IMR-90 (cell line): ENCODE data around the gene RBKS. TPM values are rescaled to one million over a fixed set of nuclear protein-coding genes. Genes with fewer than 3 reads are reported as not detected.

Source experiments
- ATAC-seq: fragments of 200-7000 bp; cut with Tn5 transposase; 2 replicates; pipeline ENCODE4 v1.9.1; 2020; ENCODE audit warnings: low read depth, mild to moderate bottlenecking, moderate library complexity
- BruUV-seq: library from RNA; stranded (reverse); fragments of 400-500 nt; replicated peaks from 2 replicates; lab custom pipeline; 2021; lab: Mats Ljungman, UMichigan
- CTCF ChIA-PET: fragments of 300-600 bp; formaldehyde crosslinking; extraction: SDS; loops from one replicate; lab custom pipeline; 2021; ENCODE audit warnings: antibody characterized with exemption; lab: Yijun Ruan, JAX
- POLR2A ChIA-PET: fragments of 300-600 bp; sonication (Branson Sonifier 250); formaldehyde crosslinking; loops from one replicate; lab custom pipeline; 2022; ENCODE audit warnings: antibody characterized with exemption; ENCODE audit not compliant: unreplicated experiment; lab: Charles Lee
- DNase-seq: peaks from one replicate; pipeline ENCODE4 v3.0.0; 2013
- H2AFZ ChIP-seq: replicated peaks from 2 replicates; pipeline ENCODE3; 2013; ENCODE audit warnings: low read length, mild to moderate bottlenecking; ENCODE audit not compliant: poor library complexity
- H2AK5ac ChIP-seq: 2 replicates; pipeline ENCODE4 v1.6.1; 2013; ENCODE audit warnings: low read depth, low read length, inconsistent platforms
- H2AK9ac ChIP-seq: replicated peaks from 2 replicates; pipeline ENCODE3; 2013; ENCODE audit warnings: mild to moderate bottlenecking, low read depth, low read length, moderate library complexity; ENCODE audit not compliant: poor library complexity
- H2BK120ac ChIP-seq: 2 replicates; pipeline ENCODE4 v1.6.1; 2013; ENCODE audit warnings: low read depth, low read length, inconsistent platforms
- H2BK15ac ChIP-seq: 3 replicates; pipeline ENCODE4 v1.6.1; 2013; ENCODE audit warnings: low read depth, low read length, inconsistent platforms
- H2BK20ac ChIP-seq: 2 replicates; pipeline ENCODE4 v1.6.1; 2013; ENCODE audit warnings: low read depth, mild to moderate bottlenecking, inconsistent platforms, low read length, moderate library complexity
- H2BK5ac ChIP-seq: 2 replicates; pipeline ENCODE4 v1.6.1; 2013; ENCODE audit warnings: mild to moderate bottlenecking, low read depth, low read length, inconsistent platforms; ENCODE audit not compliant: poor library complexity, severe bottlenecking
- H3K14ac ChIP-seq: replicated peaks from 2 replicates; pipeline ENCODE4 v1.6.1; 2013; ENCODE audit warnings: low read depth, low read length, inconsistent platforms
- H3K18ac ChIP-seq: 2 replicates; pipeline ENCODE4 v1.6.1; 2013; ENCODE audit warnings: low read depth, low read length, control low read depth
- H3K23ac ChIP-seq: 2 replicates; pipeline ENCODE4 v1.6.1; 2013; ENCODE audit warnings: low read depth, low read length, inconsistent platforms
- H3K27ac ChIP-seq: 2 replicates; pipeline ENCODE4 v1.5.1; 2013; ENCODE audit warnings: mild to moderate bottlenecking, control low read depth, low read length; ENCODE audit not compliant: insufficient read depth
- H3K27me3 ChIP-seq: 2 replicates; pipeline ENCODE4 v1.6.1; 2013; ENCODE audit warnings: low read length; ENCODE audit not compliant: control insufficient read depth, insufficient read depth
- H3K36me3 ChIP-seq: 2 replicates; pipeline ENCODE4 v1.6.1; 2013; ENCODE audit warnings: low read length, mixed read lengths; ENCODE audit not compliant: control insufficient read depth, insufficient read depth
- H3K4ac ChIP-seq: 2 replicates; pipeline ENCODE4 v1.6.1; 2013; ENCODE audit warnings: low read depth, low read length, inconsistent platforms
- H3K4me1 ChIP-seq: 2 replicates; pipeline ENCODE4 v1.6.1; 2013; ENCODE audit warnings: low read length, mixed read lengths; ENCODE audit not compliant: control insufficient read depth, insufficient read depth
- H3K4me2 ChIP-seq: 2 replicates; pipeline ENCODE4 v1.6.1; 2013; ENCODE audit warnings: low read depth, mild to moderate bottlenecking, control low read depth, low read length, moderate library complexity
- H3K4me3 ChIP-seq: 2 replicates; pipeline ENCODE4 v1.5.1; 2013; ENCODE audit warnings: low read depth, mild to moderate bottlenecking, control low read depth, low read length, moderate library complexity; ENCODE audit not compliant: insufficient read depth
- H3K56ac ChIP-seq: 2 replicates; pipeline ENCODE4 v1.6.1; 2013; ENCODE audit warnings: low read length, inconsistent platforms; ENCODE audit not compliant: insufficient read depth; ENCODE audit errors: extremely low read depth
- H3K79me1 ChIP-seq, 2 experiments: 2 replicates each; pipeline ENCODE4 v1.6.1; 2013; ENCODE audit warnings: low read length in 2 of 2, inconsistent platforms in 1 of 2, low read depth in 1 of 2
- H3K9ac ChIP-seq: 2 replicates; pipeline ENCODE4 v1.6.1; 2013; ENCODE audit warnings: low read depth, low read length, control low read depth
- H3K9me1 ChIP-seq: 2 replicates; pipeline ENCODE4 v1.6.1; 2013; ENCODE audit warnings: low read length, inconsistent platforms; ENCODE audit not compliant: insufficient read depth
- H3K9me3 ChIP-seq: 2 replicates; pipeline ENCODE4 v1.6.1; 2013; ENCODE audit warnings: low read length; ENCODE audit not compliant: control insufficient read depth, insufficient read depth
- H4K20me1 ChIP-seq: 2 replicates; pipeline ENCODE4 v1.6.1; 2013; ENCODE audit warnings: low read length, inconsistent platforms; ENCODE audit not compliant: insufficient read depth
- H4K5ac ChIP-seq: 2 replicates; pipeline ENCODE4 v1.6.1; 2013; ENCODE audit warnings: mild to moderate bottlenecking, low read depth, low read length, control low read depth
- H4K8ac ChIP-seq, 2 experiments: 2 replicates each; pipeline ENCODE4 v1.6.1; 2013; ENCODE audit warnings: low read depth in 2 of 2, low read length in 2 of 2, control low read depth in 1 of 2, inconsistent platforms in 1 of 2
- H4K91ac ChIP-seq: 2 replicates; pipeline ENCODE4 v1.6.1; 2013; ENCODE audit warnings: low read depth, low read length, inconsistent platforms; ENCODE audit not compliant: insufficient read depth
- BHLHE40 ChIP-seq: fragments of 150-350 bp; IDR thresholded peaks from 2 replicates; pipeline ENCODE4 v1.6.1; 2016; ENCODE audit warnings: mild to moderate bottlenecking, low read depth, low read length
- CEBPB ChIP-seq: IDR thresholded peaks from 2 replicates; pipeline ENCODE4 v1.6.1; 2012; ENCODE audit warnings: low read depth, low read length, improper control_type of control experiment
- CHD1 ChIP-seq: IDR thresholded peaks from 2 replicates; pipeline ENCODE4 v1.6.1; 2012; ENCODE audit warnings: low read depth, low read length, improper control_type of control experiment
- FOS ChIP-seq: fragments of 150-350 bp; IDR thresholded peaks from 2 replicates; pipeline ENCODE4 v1.6.1; 2016; ENCODE audit warnings: low read depth, low read length
- MAFK ChIP-seq: IDR thresholded peaks from 2 replicates; pipeline ENCODE4 v1.6.1; 2012; ENCODE audit warnings: low read depth, low read length, improper control_type of control experiment
- MAZ ChIP-seq: IDR thresholded peaks from 2 replicates; pipeline ENCODE4 v1.6.1; 2012; ENCODE audit warnings: low read depth, mild to moderate bottlenecking, low read length, improper control_type of control experiment, moderate library complexity, borderline replicate concordance
- MXI1 ChIP-seq: IDR thresholded peaks from 2 replicates; pipeline ENCODE4 v1.6.1; 2012; ENCODE audit warnings: low read depth, mild to moderate bottlenecking, low read length, moderate library complexity, borderline replicate concordance
- NFE2L2 ChIP-seq: fragments of 150-350 bp; IDR thresholded peaks from 2 replicates; pipeline ENCODE4 v1.6.1; 2016; ENCODE audit warnings: low read depth, mild to moderate bottlenecking, low read length
- POLR2A ChIP-seq: IDR thresholded peaks from 2 replicates; pipeline ENCODE4 v1.6.1; 2012; ENCODE audit warnings: mild to moderate bottlenecking, low read depth, low read length
- RAD21 ChIP-seq: IDR thresholded peaks from 2 replicates; pipeline ENCODE4 v1.6.1; 2012; ENCODE audit warnings: low read length, improper control_type of control experiment
- RCOR1 ChIP-seq: IDR thresholded peaks from 2 replicates; pipeline ENCODE4 v1.6.1; 2012; ENCODE audit warnings: mild to moderate bottlenecking, low read length, improper control_type of control experiment; ENCODE audit not compliant: insufficient replicate concordance
- SMC3 ChIP-seq: fragments of 150-350 bp; IDR thresholded peaks from 2 replicates; pipeline ENCODE4 v1.6.1; 2016; ENCODE audit warnings: low read depth, mild to moderate bottlenecking, antibody characterized with exemption, low read length, moderate library complexity
- WGBS, 2 experiments: methylation state at CpG; one replicate each; pipeline versions ENCODE4 v1.1.5 to v1.1.7; 2013; ENCODE audit warnings: missing lambda C conversion rate in 2 of 2; ENCODE audit not compliant: insufficient read length in 1 of 2; ENCODE audit errors: extremely low coverage in 2 of 2; 5-methylcytosine and 5-hydroxymethylcytosine counted together
- dilution Hi-C: fragments of 300-500 bp; cut with HindIII; formaldehyde crosslinking; loops from one replicate; pipeline ENCODE4 v1.14.3; 2018; ENCODE audit warnings: low sequenced_read_pairs; ENCODE audit not compliant: unreplicated experiment
- in situ Hi-C: fragments of 300-500 bp; cut with MboI; formaldehyde crosslinking; loops from 3 replicates; pipeline ENCODE4 v1.14.3; 2019; ENCODE audit warnings: low sequenced_read_pairs, inconsistent platforms, mixed read lengths
- intact Hi-C: fragments of 100-400 bp; cut with micrococcal nuclease; formaldehyde crosslinking; loops from 2 replicates; pipeline ENCODE4 v1.10.0; 2022
- polyA plus RNA-seq, 3 experiments: library from polyadenylated mRNA; depleted of rRNA; stranded (reverse); fragments of >200 nt; gene quantifications; 2 replicates each; pipeline ENCODE4 v1.2.3, GENCODE V29; 2012; ENCODE audit warnings: low replicate concordance in 1 of 3
- total RNA-seq: library from RNA; depleted of rRNA; stranded (reverse); fragments of >200 nt; gene quantifications from 2 replicates; pipeline ENCODE4 v1.2.3, GENCODE V29; 2012
- TF ChIP-seq, protein P1 (sequence below): fragments of 150-350 bp; IDR thresholded peaks from 2 replicates; pipeline ENCODE4 v1.6.1; 2017; ENCODE audit warnings: mild to moderate bottlenecking, antibody characterized with exemption, low read length, low read depth
- TF ChIP-seq, protein P2 (sequence below): fragments of 150-350 bp; IDR thresholded peaks from 2 replicates; pipeline ENCODE4 v1.6.1; 2016; ENCODE audit warnings: low read depth, mild to moderate bottlenecking, low read length, moderate library complexity, borderline replicate concordance
- TF ChIP-seq, protein P3 (sequence below): conservative IDR thresholded peaks from 2 replicates; pipeline ENCODE4 v1.5.1; 2012; ENCODE audit warnings: mild to moderate bottlenecking, low read depth, low read length, improper control_type of control experiment

The RBKS gene
- total and polyA plus RNA-seq, 2 of the 4 experiments (the other 2 are of a cell fraction): 1.1 to 1.4 TPM

DNA sequence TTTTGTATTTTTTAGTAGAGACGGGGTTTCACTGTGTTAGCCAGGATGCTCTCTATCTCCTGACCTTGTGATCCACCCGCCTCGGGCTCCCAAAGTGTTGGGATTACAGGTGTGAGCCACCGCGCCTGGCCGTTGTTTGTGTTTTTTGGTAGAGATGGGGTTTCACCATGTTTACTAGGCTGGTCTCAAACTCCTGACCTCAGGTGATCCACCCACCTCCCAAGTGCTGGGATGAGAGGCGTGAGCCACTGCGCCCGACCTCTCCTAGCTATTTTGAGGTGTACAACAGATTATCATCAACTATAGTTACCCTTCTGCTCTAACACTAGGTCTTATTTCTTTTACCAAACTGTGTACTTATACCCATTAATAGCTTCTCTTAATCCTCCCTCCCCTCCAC lies 147.6 kb downstream of the RBKS start:
- H3K36me3 ChIP-seq: no peaks in the 10 kb centered on the region
- BruUV-seq: no TSS peak
- CTCF ChIA-PET: interaction anchor here (1.3 kb wide), 1 partner anchor 11 kb away, joined by 4 read pairs; no protein-coding TSS in a partner anchor

More for the DNA sequence above, 147.6 kb downstream of the RBKS start:
- H3K56ac ChIP-seq: no peak overlapping the region
- no peak overlapping the region for H3K4me3 ChIP-seq
- no peak overlapping the region for H2BK5ac ChIP-seq
- H3K4me2 ChIP-seq: no peak overlapping the region
- H2BK15ac ChIP-seq: no peak overlapping the region
- no peaks in the 10 kb centered on the region for H3K27me3 ChIP-seq
- TF ChIP-seq CHD1: no peak
- TF ChIP-seq, protein P1, sequence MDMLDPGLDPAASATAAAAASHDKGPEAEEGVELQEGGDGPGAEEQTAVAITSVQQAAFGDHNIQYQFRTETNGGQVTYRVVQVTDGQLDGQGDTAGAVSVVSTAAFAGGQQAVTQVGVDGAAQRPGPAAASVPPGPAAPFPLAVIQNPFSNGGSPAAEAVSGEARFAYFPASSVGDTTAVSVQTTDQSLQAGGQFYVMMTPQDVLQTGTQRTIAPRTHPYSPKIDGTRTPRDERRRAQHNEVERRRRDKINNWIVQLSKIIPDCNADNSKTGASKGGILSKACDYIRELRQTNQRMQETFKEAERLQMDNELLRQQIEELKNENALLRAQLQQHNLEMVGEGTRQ: no peak
- no peak for TF ChIP-seq RCOR1
- no peak for TF ChIP-seq NFE2L2
- no peak for TF ChIP-seq MAZ
- TF ChIP-seq, protein P2, sequence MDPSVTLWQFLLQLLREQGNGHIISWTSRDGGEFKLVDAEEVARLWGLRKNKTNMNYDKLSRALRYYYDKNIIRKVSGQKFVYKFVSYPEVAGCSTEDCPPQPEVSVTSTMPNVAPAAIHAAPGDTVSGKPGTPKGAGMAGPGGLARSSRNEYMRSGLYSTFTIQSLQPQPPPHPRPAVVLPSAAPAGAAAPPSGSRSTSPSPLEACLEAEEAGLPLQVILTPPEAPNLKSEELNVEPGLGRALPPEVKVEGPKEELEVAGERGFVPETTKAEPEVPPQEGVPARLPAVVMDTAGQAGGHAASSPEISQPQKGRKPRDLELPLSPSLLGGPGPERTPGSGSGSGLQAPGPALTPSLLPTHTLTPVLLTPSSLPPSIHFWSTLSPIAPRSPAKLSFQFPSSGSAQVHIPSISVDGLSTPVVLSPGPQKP: no peak
- TF ChIP-seq MXI1: no peak
- no peak for TF ChIP-seq RAD21
- no peak for TF ChIP-seq SMC3
- no peak for TF ChIP-seq POLR2A
- no peak for TF ChIP-seq BHLHE40
- TF ChIP-seq FOS: no peak
- TF ChIP-seq CEBPB: no peak
- TF ChIP-seq, protein P3, sequence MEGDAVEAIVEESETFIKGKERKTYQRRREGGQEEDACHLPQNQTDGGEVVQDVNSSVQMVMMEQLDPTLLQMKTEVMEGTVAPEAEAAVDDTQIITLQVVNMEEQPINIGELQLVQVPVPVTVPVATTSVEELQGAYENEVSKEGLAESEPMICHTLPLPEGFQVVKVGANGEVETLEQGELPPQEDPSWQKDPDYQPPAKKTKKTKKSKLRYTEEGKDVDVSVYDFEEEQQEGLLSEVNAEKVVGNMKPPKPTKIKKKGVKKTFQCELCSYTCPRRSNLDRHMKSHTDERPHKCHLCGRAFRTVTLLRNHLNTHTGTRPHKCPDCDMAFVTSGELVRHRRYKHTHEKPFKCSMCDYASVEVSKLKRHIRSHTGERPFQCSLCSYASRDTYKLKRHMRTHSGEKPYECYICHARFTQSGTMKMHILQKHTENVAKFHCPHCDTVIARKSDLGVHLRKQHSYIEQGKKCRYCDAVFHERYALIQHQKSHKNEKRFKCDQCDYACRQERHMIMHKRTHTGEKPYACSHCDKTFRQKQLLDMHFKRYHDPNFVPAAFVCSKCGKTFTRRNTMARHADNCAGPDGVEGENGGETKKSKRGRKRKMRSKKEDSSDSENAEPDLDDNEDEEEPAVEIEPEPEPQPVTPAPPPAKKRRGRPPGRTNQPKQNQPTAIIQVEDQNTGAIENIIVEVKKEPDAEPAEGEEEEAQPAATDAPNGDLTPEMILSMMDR: no peak
- TF ChIP-seq MAFK: no peak
- no peaks in the 10 kb centered on the region for H4K20me1 ChIP-seq
- no peak overlapping the region for H3K9ac ChIP-seq
- H3K9me3 ChIP-seq: no peaks in the 10 kb centered on the region; the same call in 1 of the 2 replicates
- H3K9me1 ChIP-seq: no peaks in the 10 kb centered on the region
- no peaks in the 10 kb centered on the region for H3K4me1 ChIP-seq
- no CpG with 5 or more reads among the region's 9 CpGs for WGBS, 2 experiments
- DNase-seq: no peak
- no peaks in the 10 kb centered on the region for H3K79me1 ChIP-seq
- in situ Hi-C loops: no loop called here
- intact Hi-C loops: no loop called here
- no peak overlapping the region for H3K27ac ChIP-seq
- no peak overlapping the region for H3K14ac ChIP-seq
- H4K5ac ChIP-seq: no peak overlapping the region
- H2AK5ac ChIP-seq: no peak overlapping the region
- no peak overlapping the region for H4K91ac ChIP-seq
- dilution Hi-C loops: no loop called here
- H2AK9ac ChIP-seq: no peak overlapping the region
- no peak for ATAC-seq
- H4K8ac ChIP-seq: no peak overlapping the region
- H2BK20ac ChIP-seq: no peak overlapping the region
- no peak overlapping the region for H2BK120ac ChIP-seq
- POLR2A ChIA-PET: no interaction called here
- no peak overlapping the region for H3K23ac ChIP-seq
- no peak overlapping the region for H2AFZ ChIP-seq
- no peak overlapping the region for H3K4ac ChIP-seq
- no peak overlapping the region for H3K18ac ChIP-seq
